HG03565 (cell line): ENCODE measurements around the gene SORCS2.
"Not testable (repeated sequence)": the region's sequence is repeated elsewhere in the genome, so short reads cannot be mapped to it uniquely, and the experiment has no call there.

ENCODE experiments used
- ATAC-seq: cut with Tn5 transposase; IDR thresholded peaks from one replicate; pipeline ENCODE4 v1.9.1; 2021; ENCODE audit warnings: mild to moderate bottlenecking, moderate library complexity; ENCODE audit not compliant: unreplicated experiment

Gene SORCS2

DNA sequence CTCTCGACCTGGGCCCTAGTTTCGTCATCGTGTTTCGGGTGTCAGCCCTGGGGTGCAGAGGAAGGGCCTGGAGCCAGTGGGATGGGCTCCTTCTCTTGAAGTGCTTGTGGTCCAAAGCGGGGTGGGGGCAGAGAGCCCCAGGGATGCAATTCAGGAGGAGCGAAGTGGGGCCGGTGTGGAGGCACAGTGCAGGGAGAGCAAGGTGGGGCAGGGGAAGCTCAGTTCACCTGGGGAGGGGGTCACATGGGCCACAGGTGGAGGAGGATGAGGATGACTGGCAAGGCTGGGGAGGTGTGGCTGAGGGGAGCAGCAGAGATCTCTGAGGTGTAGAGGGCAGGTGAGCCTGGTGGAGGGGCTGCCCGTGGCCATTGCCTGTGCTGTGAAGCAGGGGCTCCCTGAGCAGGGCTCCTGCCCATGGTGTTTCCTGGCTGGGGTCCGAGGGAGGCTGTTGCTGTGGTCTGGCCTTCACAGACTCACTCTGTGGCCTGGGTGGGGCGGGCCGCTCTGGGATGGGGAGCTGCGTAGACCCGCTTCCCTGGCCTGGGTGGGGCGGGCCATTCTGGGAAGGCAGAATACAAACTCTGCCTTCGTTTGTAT, 6.9 kb downstream of the SORCS2 start:
- no peak for ATAC-seq

DNA sequence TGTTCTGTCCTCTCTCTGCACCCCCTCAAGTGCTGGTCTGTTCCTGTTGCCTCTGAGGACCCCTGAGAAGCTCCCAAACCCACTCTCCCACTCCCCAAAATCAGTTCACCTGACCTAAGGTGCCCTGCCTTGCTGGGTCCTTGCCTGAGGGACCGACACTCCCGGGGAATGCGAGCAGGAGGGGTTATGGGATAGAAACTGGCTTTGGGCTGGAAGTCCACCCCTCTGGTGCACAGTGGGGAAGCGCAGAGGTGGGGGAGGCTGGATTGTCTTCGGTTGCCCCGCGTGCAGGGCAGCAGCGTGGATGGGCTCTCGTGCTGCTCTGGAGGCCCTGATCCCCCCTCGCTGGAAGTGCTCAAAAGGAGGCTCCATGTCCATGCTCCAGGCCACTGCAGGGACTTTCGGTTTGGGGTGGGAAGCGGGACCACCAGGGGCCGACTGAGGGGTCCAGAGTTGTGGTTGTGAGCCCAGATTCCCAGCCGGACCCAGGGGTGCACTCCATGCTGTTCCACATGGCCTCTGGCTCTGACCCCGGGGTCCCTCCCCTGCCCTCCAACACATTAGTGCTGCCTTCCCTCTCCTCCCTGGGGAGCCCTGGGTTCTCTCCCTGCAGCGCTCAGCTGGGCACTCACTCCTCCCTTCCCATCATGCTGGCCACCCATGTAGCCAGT, 7.6 kb downstream of the SORCS2 start:
- ATAC-seq = no peak

- no peak for ATAC-seq
Measured at GRCh38 chr4:7200801-7201200, 8.5 kb downstream of the SORCS2 start.

DNA sequence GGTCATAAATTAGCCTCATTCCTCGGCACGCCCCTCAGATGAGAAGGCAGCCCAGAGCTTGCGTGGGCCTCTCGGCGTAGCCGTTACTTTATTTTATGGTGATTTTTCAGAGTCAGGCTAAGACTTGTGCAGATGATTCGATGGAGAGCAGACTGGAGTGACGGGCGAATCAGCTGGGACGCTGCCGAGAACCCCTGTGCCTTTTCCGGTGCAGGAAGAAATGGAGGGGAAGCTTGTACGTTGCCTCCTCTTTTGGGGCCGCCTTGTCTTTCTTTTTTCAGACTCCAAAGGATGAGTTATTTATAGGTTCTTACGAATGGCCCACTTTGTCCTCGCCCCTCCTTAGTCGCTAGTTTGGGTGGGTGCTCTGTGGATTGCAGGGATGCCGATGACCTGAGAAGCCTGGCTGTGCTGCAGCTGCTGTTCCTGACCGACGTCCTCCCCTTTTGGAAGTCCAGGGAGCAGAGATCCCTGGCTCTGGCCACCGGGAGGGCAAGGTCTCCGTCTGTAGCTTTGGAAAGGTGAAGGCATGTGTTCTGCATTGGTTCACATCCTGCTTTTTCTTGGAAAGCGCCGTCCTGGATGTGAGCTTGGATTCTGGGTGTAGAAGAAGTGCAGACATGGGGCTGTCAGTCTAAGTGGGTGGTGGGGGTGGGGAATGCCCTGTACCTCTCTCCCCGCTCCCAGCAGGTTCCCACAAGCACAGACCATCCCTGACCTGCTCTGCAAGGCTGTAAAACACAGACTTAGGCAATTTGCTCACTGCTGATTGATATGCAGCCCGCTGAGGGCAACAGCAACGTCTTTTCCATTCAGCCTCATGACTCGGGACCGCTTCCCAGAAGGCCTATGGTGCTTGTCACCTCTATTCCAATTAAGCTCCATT, 9.3 kb downstream of the SORCS2 start:
- ATAC-seq = no peak

- no peak for ATAC-seq
Measured at GRCh38 chr4:7202411-7202810, 10.1 kb downstream of the SORCS2 start.

GRCh38 chr4:7204656-7205387, 12.5 kb downstream of the SORCS2 start:
- ATAC-seq = no peak

DNA sequence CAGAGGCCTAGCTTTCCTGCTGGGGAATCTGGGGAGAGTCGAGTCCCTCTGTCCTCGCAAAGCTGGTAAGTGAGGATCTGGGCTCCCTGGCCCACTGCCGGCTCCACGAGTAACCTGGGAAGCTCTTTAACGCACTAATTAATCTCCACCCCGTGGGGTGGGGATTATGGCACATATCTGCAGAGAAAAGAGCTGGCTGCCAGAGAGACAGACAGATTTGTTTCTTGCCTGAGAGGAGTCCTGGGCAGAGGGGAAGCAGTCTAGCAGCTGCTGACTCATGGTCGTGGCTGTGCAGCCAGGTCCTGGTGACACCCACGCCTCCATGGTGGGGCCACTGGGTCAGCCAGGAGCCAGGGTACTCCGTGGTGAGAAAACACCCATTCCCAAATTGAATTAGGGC, 14.0 kb downstream of the SORCS2 start:
- ATAC-seq = no peak

DNA sequence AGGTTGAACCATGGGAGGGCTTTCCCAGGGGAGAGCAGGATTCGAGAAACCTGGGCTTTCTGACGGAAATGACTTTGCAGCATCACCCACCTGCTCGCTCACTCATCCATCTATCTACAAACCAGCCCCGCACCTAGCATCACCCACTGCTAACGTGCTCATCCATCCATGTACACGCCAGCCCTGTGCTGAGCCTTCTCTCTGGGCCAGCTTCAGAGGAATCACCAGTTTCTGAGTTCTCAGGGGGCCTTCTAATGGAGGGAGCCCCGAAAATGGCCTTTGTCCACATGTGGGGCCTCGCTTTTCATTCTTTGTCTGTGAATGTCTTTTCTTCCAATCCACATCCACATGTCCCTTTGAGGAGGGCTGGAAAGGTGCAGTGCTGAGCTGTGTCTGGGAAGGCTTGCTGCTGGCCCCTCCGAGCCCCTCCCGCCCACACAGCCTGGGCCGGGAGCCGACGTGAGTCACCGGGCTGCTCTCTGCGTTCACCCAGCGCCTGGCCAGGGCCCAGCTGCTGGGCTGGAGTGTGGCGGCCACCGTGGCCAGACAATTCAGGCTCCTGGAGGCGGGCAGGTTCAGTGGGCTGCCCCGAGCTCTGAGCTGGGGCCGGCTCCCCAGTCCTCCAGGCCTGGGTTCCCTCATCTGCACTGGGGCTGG, 14.7 kb downstream of the SORCS2 start:
- no peak for ATAC-seq

DNA sequence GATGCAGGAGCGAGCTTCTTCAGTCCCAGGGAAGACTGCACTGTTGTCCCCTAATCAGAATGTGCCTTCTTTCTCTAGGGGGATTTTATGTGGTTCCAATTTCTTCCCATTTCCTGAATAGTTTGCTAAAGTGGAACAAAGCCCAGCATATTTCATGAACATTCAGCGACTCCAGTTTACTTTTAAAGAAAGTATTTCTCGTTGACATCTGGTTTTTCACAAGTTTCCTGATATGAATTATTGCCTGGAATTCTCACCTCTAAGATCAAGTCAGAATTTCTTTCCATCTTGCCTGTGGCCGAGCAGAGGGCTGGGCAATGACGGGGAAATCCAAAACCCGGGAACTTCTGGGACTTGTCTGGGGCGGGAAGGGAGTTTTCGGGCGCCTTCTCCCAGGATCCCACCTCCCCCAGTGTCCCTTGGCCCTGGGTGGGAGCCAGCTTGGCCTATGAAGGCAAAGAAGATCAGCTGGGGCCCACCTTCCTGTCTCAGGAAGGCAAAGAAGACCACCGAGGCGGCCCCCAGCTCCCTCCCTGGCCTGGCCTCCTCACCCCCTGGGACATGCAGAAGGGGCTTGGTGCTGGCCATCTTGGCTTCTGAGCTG, 15.4 kb downstream of the SORCS2 start:
- no peak for ATAC-seq

- ATAC-seq = no peak
Measured at GRCh38 chr4:7208509-7209451, 16.4 kb downstream of the SORCS2 start.

GRCh38 chr4:7209699-7210098, 17.4 kb downstream of the SORCS2 start:
- no peak for ATAC-seq

- ATAC-seq = no peak
Measured at GRCh38 chr4:7210824-7211223, 18.5 kb downstream of the SORCS2 start.

DNA sequence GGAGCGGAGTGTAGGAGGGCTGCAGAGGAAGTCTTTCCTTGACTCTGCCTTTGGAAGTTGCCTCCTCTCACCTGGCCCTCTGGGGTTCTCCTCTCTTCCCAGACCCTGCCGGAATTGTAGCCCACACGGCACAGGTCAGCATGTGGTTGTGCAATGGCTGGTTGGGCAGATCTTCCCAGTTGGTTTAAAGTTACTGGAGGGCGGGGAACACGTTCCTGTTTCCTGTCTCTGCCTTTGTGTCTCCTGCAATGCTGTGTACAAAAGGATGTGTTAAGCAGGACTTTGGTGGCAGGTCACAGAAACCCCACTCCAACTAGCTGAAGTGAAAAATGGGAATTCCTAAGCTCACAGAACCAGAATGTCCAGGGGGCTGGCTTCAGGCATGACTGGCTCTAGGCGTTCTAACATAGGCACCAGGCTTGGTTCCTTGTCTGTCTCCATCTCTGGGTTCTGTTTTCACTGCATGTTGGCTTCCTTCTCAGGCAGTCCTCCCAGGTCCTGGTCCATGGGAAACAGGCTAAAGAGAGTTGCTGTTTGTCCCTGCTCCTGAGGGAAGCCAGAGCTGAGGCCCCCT, 19.9 kb downstream of the SORCS2 start:
- no peak for ATAC-seq

DNA sequence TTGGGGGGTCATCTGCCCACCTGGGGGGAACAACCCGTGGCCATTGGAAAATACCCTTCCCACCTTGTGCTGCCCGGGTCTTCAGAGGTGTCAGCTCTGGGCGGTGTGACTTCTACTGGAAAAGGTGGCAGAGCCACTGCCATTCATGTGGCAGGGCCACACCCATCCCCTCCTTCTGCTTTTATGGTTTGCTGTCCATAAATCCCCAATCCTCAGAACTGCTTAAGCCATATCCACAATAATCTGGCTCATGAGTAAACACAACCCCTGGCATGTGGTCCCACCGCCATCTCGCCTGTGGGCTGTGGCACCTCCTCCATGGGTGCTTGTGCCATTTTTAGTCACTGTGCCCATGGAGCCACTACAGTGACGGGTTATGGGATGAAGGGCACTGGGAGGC, 20.6 kb downstream of the SORCS2 start:
- ATAC-seq = no peak

GRCh38 chr4:7213807-7214206, 21.5 kb downstream of the SORCS2 start:
- no peak for ATAC-seq

DNA sequence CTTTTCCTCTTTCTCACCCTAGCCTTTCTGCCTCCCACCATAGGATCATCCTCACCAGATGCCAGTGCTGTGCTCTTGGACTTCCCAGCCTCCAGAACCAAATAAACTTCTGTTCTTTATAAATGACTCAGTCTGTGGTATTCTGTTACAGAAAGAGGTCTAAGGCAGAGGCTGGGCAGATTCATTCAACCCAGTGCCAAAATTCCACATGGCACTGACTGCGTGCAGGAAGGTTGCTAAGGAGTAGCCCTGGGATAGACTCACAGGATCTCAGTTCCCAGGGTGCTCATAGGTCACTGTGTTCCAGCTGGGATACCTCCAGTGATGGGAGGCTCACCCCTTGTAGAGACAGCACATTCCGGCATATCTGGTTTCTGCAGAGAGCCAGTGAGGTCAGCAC, 22.0 kb downstream of the SORCS2 start:
- no peak for ATAC-seq

DNA sequence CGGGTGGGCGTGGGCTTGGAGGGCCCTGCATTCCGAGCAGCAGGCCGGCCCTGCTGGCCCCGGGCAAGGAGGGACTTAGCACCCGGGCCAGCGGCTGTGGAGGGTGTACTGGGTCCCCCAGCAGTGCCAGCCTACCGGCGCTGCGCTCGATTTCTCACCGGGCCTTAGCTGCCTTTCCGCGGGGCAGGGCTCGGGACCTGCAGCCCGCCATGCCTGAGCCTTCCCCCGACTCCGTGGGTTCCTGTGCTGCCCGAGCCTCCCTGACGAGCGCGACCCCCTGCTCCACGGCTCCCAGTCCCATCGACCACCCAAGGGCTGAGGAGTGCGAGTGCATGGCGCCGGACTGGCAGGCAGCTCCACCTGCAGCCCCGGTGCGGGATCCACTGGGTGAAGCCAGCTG, 22.8 kb downstream of the SORCS2 start:
- ATAC-seq = not testable (repeated sequence)

DNA sequence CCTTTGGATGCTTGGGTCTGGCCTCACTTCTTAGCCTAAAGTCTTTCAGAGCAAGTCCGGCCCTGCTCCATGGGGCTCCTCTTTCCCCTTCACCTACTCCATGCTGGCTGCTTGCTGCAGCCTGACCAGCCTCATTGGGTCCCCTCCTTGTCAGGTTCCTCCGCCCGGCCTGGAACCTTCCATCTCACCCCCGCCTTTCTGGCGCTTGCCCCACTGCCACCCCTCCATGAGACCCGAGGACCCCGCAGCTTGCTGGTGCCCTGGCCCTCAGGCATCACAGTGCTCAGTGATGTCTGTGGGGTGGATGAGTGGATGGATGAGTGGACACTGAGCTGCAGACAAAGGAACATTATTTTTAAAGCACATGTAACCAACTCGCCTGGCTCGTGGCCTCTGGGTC, 24.7 kb downstream of the SORCS2 start:
- ATAC-seq = no peak
